Stimulated activated CD8-positive, alpha-beta memory T cell treated with anti-CD3 and anti-CD28 coated beads, Interleukin-4, amount 100 ng/mL, for 4 hours (primary cell): ENCODE results near the gene ENTPD1.
A peak's percentile ranks its signal among the peaks of the same experiment; 100 is the strongest.
"Not testable (repeated sequence)": the region's sequence is repeated elsewhere in the genome, so short reads cannot be mapped to it uniquely, and the experiment has no call there.

Experiments used
- DNase-seq, 2 donors: peaks; one replicate each; pipeline ENCODE4 v3.0.0-alpha.2; 2020; ENCODE audit warnings: low read depth in 2 of 2, low spot score in 1 of 2

Gene ENTPD1

DNA sequence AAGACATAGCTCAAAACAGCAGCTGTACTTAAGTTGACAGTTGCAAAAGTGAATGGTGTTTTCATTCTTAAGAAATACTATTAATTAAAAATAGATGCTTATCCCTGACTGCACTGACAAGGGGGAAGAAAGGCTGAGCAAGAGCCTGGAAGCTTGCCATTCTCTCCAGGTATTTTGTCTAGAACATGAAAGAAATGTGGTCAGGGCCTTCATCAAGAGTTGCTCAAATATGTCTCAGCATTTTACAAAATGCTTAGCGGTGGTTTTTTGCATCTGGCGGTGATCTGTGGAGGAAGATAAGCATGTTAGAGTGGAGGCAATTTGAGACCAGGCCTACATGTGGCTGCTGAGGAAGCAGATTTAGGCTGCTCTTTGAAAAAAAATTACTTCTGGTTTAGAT lies 105.4 kb downstream of the ENTPD1 start:
- DNase-seq, result no peak

DNA sequence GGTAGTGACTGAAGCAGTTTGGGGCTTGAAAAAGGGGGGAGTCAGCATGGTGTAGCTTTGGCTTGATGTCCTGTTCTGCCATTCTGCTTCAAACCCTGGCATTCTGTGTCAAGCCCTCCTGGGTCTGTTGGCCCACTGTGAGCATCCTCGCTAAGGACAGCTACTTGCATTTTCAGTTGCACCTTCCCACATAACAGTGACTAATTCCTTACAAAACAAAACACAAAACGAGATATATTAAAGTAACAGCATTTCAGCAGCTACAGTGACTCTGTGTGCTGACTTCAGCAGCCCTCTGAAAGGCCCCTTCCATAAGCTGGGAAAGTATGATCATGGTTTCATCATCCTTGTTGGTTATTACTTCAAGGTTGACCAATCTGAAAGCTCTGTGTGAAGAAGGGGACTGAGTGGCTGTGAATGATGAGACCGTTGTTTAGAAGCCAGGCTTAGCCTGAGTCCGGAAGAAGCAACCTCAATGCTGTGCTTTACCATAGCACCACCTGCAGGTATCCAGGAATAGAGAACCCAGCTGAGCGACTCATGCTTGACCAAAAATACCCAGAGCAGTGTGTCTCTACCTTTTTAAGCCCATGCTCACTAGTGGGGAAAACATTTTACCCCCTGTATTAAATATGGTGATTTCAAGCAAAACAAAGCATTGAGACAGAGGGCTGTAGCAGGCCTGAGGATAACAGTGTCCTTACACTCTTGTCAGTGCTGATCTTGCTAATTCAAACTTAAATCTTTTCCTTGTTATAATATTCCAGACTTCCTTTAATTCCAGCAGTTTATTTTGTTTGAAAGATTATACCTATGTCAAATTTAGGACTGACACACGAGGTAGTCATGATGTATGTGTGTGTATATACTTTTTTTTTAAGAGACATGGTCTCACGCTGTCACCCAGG lies 109.2 kb downstream of the ENTPD1 start:
- DNase-seq, result no peak

DNA sequence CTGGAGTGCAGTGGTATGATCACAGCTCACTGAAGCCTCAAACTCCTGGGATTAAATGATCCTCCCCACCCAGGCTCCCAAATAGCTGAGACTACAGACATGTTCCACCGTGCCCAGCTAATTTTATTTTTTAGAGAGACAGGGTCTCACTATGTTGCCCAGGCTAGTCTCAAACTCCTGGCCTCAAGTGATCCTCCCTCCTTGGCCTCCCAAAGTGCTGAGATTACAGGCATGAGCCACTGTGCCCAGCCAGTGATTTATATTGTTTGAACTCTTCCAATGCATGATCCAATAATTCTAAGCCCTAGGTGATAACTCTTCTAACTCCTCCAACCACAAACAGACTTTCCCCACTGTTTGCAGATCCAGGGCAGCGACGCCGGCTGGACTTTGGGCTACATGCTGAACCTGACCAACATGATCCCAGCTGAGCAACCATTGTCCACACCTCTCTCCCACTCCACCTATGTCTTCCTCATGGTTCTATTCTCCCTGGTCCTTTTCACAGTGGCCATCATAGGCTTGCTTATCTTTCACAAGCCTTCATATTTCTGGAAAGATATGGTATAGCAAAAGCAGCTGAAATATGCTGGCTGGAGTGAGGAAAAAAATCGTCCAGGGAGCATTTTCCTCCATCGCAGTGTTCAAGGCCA lies 110.0 kb downstream of the ENTPD1 start:
- DNase-seq, result no peak

DNA sequence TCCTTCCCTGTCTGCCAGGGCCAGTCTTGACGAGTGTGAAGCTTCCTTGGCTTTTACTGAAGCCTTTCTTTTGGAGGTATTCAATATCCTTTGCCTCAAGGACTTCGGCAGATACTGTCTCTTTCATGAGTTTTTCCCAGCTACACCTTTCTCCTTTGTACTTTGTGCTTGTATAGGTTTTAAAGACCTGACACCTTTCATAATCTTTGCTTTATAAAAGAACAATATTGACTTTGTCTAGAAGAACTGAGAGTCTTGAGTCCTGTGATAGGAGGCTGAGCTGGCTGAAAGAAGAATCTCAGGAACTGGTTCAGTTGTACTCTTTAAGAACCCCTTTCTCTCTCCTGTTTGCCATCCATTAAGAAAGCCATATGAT lies 110.5 kb downstream of the ENTPD1 start:
- DNase-seq, result no peak

DNA sequence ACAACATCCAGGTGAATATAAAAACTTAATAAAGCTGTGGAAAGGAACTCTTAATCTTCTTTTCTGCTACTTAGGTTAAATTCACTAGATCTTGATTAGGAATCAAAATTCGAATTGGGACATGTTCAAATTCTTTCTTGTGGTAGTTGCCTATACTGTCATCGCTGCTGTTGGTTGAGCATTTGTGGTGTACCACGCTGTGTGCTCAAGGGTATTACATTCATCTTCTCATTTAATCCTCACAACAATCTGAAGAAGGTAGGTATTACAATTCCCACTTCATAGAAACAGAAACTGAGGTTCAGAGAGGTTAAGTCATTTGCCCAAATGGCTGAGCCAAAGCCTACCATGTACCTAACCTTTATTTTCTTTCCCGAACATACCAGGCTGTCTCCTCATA lies 111.9 kb downstream of the ENTPD1 start:
- no peak for DNase-seq

DNA sequence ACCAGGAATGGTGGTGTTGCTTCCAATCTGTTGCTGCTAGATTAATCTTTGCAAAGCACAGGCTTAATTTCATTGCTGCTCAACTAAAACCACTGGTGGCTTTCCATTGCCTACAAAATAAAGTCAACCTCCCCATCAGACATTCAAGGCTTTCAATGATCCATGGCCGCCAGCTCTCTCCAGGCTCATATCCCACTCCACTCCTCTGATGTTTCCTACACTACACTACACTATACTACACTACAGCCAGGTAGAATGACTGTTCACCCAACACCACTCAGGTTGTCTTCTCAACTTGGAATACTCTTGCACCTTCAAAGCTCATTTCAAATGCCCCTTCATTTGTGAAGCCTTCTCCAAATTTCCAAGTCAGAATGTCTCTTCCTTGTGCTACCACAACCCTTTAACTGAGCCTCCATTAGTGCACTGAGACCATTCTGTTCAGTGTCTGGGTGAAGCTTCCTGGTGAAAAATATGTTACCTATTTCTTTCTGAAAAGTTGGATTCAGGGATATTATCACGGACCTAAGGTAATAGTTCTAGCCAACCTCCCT lies 116.3 kb downstream of the ENTPD1 start:
- no peak for DNase-seq

DNA sequence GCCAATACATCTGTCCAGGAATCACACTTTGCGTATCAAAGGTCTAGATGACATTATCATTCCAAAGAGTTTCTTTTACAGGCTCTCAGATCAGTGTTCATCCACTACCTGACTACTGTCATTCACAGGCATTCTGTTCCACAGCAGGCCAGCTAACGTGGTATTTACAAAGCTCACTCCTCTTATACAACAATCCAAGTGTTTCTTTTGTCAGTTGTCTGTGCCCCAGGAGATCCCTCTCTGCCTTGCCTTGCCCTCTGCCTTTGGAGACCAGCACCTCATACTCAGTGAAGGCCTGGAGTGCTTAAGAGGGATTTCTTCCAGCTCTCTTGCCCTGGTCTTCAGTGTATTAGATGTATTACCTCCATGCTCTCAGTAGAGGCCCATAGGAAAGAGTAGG lies 117.2 kb downstream of the ENTPD1 start:
- DNase-seq, result no peak

DNA sequence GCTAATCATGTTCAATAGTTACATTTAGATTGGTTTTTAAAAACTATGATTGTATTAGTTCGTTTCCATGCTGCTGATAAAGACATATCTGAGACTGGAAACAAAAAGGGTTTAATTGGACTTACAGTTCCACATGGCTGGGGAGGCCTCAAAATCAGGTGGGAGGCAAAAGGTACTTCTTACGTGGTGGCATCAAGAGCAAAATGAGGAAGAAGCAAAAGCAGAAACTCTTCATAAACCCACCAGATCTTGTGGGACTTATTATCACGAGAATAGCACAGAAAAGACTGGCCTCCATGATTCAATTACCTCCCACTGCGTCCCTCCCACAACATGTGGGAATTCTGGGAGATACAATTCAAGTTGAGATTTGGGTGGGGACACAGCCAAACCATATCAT lies 117.7 kb downstream of the ENTPD1 start:
- DNase-seq, result no peak

DNA sequence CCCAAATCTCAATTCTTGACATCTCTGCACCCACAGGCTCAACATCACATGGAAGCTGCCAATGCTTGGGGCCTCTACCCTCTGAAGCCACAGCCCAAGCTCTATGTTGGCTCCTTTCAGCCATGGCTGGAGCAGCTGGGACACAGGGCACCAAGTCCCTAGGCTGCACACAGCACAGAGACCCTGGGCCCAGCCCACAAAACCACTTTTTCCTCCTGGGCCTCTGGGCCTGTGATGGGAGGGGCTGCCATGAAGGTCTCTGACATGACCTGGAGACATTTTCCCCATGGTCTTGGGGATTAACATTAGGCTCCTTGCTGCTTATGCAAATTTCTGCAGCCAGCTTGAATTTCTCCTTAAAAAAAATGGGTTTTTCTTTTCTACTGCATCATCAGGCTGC lies 118.8 kb downstream of the ENTPD1 start:
- DNase-seq, result not testable (repeated sequence)

DNA sequence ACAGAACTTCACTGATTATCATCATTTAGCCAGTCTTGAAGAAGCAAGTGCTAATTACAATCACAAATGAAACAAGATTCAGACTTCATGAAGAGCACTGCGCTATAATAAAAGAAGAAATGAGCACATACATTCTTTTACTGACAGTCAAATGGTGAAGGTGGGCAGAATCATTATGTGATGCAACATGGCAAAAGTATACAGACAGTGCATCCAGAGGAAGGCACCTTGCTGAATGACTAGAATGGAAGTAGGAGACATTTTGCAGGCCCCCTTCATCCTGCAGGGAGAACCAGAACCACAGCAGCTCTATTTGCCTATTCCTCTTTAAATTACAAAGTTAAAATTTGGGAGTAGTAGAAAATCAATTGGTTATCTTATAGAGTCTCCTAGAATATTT lies 120.8 kb downstream of the ENTPD1 start:
- no peak for DNase-seq

DNA sequence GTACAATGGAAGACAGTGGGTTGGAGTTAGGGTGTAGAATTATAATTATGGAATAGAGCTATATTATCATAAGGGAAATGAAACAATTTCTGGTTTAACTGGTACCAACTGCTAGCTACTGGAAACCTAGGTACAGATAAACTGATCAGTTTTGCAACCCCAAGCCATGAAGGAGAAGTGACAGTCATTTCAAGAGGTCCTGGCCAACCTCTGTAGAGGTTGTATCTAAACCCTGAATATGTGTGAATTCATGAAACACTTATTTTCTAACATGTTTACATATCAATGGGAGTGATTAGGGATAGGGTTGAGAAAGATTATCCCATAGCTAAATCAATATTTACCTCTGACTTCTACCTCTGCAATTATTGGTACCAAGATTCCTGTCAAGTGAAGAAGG lies 121.9 kb downstream of the ENTPD1 start:
- no peak for DNase-seq

DNA sequence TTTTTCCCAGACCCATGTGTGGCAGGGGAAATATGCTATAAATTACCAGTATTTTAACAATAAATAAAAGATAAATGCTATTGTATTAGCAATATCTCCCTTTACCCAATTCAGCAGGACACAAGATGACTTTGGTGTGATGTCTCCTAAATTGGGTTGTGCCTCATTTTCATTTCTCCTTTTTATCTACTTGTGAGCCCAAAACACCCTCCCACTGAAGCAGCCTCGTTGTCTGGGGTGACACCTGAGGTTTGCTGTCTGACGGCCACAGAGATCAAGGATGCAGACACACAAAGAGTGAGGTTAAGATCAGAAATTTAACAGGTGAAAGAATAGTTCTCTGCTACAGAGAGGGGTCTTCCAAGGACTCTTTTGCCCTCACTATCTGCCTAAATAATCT lies 124.7 kb downstream of the ENTPD1 start:
- no peak for DNase-seq

DNA sequence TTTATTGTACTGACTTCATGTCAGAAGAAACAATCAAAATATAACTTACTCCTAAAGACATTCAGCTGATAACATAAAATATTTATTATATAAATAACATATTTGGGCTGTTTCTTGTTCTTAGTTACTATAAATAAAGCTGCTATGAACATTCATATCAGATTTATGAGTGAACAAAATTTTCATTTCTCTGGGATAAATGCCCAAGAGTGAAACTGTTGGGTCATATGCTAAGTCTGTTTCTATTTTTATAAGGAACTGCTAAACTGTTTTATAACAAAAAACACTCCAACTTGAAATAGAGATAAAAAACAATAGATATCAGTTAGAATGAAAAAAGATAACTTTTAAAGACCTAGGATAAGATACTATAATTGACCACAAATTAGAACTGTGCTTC lies 125.4 kb downstream of the ENTPD1 start:
- no peak for DNase-seq

DNA sequence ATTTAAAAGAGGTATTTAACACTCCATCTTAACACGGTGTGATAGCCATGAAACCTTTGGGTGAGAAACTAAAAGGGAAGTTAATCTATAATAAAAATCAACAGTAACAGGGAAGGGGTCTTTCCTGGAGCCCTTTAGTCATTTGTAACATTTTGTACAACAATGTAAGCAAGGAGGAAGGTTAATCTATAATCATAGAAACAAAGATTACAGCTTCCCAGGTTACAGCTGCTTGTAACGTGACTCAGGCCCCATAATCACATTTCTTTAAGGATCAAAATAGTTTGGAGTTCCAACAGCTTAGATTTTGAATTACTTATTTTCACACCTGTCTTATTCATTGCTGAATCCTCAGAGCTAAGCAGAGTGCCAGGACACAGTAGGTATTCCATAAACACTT lies 133.9 kb downstream of the ENTPD1 start:
- no peak for DNase-seq

DNA sequence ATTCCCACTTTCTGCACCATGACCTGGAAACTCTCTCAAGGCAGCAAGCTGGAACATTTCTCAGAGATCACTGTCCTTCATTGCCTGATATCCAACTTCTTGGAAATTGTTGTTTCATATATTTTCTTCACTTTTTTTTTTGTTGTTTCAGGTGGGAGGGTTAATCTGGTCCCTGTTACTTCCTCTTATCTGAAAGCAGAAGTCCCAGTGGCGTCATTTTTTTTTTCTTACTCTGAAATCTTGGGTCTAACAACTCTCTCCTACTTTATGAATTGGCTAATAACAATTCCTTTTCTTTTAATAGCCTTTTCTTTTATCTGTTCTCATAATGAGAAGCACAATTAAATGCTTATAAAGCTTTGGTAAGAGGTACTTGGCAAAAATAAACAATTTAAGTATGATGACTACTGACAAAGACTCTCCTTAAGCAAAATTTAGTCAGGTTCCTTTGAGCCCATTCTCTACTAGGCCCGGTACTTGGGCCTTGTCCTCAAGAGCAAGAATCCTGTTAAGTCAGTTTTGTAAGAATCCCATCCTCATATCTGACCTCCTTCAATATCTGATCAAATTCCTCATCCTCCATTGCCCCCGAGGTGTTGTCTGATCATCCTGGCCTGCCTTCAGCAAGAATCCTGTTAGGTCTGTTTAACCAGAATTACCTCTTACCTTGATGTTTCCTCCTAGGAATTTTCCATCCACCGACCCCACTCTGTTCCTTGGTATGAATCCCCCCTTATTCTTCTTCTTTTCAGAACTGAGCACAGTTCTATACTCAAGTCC lies 140.3 kb downstream of the ENTPD1 start:
- no peak for DNase-seq

DNA sequence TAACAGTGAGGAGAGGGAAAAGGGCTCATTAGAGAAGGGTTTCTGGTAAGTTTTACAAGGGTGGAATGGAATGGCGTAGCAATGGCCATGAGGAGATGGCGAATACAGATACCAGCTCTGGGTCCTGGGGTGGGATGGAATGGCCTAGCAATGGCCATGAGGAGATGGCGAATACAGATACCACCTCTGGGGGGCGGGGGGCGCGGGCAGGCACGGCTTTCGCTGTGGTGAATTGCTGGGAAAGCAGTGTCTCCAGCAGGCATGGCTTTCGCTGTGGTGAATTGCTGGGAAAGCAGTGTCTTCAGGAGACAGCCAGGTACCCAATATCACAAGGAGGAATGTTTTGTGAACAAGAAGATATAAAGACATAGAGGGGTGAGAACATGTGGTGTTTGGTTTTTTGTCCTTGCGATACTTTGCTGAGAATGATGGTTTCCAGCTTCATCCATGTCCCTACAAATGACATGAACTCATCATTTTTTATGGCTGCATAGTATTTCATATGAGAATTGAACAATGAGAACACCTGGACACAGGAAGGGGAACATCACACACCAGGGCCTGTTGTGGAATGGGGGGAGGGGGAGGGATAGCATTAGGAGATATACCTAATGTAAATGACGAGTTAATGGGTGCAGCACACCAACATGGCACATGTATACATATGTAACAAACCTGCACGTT lies 150.1 kb downstream of the ENTPD1 start:
- not testable (repeated sequence) for DNase-seq

DNA sequence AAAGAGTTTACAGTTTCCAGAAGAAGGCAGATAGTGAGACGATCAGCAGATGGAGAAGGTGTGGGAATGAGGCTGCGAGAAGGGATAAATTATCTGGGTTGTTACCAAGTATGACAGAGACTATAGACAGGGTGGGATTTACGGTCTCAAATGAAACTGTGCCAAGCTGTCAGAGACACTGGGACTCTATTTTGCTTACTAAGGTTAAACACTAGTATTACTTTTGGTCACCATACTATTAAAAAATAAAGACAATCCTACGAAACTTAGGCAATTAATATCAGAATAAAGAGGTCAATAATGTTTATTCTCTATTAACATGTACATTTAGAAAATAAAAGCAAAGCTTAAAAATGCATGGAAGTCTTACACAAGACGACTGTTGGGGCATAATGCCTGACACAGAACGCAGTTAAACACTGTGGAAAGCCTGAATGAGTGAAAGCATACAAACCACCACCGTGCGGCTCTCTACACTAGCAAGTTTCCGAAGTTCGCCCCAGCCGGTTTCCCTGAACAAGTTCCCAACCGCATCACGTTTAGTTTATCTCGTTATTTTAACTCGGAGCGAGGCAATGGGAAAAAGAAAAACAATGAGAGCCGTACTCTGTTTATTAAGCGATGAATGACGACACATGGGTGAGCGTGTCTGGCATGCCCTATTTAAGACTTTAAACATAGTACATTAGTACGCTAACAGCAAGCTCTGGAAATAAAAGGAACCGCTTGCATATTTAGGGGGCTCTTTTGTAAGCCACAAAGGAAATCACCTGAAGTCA lies 150.9 kb downstream of the ENTPD1 start:
- DNase-seq, result peak; percentile 0 to 5

DNA sequence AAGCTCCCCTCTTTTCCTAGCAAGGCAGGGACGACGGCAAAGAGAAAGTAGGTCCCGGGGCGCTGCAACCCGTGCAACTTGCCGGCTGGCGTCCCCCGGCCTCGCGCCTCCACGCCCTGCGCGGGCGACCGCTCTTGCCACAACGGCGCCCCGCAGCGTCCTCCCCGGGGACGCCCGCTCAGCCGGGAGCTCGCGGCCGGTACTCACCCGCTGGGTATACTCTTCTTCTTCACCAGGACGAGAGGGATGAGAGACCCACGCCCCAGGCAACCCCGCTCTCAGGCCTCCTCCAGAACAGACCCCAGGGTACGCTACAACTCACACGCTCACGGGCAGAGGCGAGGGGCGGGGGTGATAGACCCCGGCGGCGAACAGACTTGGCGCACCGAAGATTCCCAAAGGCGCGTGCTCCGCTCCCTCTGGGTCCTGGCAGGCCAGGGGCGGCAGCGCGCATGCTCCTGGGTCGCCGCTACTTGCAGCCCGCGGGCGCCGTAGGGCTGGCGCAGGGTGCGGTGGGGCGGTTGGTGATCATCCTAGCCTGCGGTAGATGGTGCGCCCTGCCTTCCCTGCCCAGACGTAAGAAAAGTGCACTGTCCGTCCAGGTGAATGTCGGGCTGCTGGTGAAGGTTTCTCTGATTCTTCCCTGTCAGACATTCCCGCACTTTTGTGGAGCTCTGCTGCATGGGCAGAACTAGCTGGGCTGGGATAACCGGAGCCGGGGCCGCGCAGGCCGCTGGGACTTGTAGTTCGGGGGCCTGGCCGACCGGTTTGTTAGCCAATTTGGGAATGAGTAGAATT lies 151.7 kb downstream of the ENTPD1 start, which contains the start of gene CC2D2B:
CC2D2B (plus strand) TSS at position 520 of the 798 bp plus-strand sequence. CDS start 3,349 bp downstream, outside the sequence.
- DNase-seq, result peak; percentile 16 to 27

DNA sequence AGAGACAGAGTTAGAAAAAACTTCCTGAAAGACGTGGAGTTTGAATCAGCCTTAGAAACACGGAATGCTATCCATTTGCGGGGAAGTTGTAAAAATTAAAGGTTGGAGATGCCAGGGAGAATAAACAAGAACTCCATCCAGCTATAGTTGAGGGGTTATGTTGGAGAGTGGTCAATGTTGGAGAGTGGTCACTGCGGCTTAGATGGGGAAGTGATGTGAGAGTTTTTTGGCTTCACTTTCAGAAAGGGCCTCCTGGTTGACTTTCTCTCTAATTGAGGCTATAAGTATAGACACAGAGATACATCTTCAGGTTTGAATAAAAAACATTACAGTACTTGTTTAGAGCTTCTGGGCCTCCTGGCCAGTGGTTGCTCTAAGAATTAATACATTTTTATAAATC lies 152.5 kb downstream of the ENTPD1 start:
- no peak for DNase-seq
